MCF 10A (cell line): ENCODE results near the gene PPIH. TPM values are rescaled to one million over a fixed set of nuclear protein-coding genes. Genes with fewer than 3 reads are reported as not detected.
A peak's percentile ranks its signal among the peaks of the same experiment; 100 is the strongest.

ENCODE experiments used
- BruUV-seq: library from RNA; stranded (reverse); fragments of 400-500 nt; replicated peaks from 2 replicates; lab custom pipeline; 2021; lab: Mats Ljungman, UMichigan
- CTCF ChIA-PET: fragments of 300-600 bp; sonication (Branson Sonifier 250); formaldehyde crosslinking; extraction: SDS; loops from one replicate; lab custom pipeline; 2021; ENCODE audit warnings: antibody characterized with exemption, inconsistent platforms; lab: Yijun Ruan, JAX
- POLR2A ChIA-PET: fragments of 300-600, 350-650 bp; sonication (Branson Sonifier 250); formaldehyde crosslinking; extraction: SDS; loops from one replicate; lab custom pipeline; 2020; ENCODE audit warnings: antibody characterized with exemption, inconsistent platforms; lab: Yijun Ruan, JAX
- DNase-seq: peaks from one replicate; pipeline ENCODE4 v3.0.0-alpha.2; 2018; ENCODE audit not compliant: unreplicated experiment
- H3K27ac Mint-ChIP-seq: one replicate; pipeline ENCODE4 v1.8.0; 2022; ENCODE audit warnings: mild to moderate bottlenecking, low read depth, mixed read lengths; ENCODE audit not compliant: unreplicated experiment
- H3K27me3 Mint-ChIP-seq: one replicate; pipeline ENCODE4 v1.8.0; 2022; ENCODE audit warnings: mixed read lengths; ENCODE audit not compliant: insufficient read depth, unreplicated experiment
- H3K36me3 Mint-ChIP-seq: one replicate; pipeline ENCODE4 v1.8.0; 2022; ENCODE audit warnings: mild to moderate bottlenecking, moderate library complexity, mixed read lengths; ENCODE audit not compliant: insufficient read depth, unreplicated experiment
- H3K4me1 Mint-ChIP-seq: one replicate; pipeline ENCODE4 v1.8.0; 2022; ENCODE audit warnings: mixed read lengths; ENCODE audit not compliant: insufficient read depth, unreplicated experiment
- H3K4me3 Mint-ChIP-seq: one replicate; pipeline ENCODE4 v1.8.0; 2022; ENCODE audit warnings: mild to moderate bottlenecking, moderate library complexity, mixed read lengths; ENCODE audit not compliant: unreplicated experiment
- H3K9me3 Mint-ChIP-seq: one replicate; pipeline ENCODE4 v1.8.0; 2022; ENCODE audit warnings: mixed read lengths; ENCODE audit not compliant: unreplicated experiment
- intact Hi-C: fragments of 100-400 bp; cut with micrococcal nuclease; formaldehyde crosslinking; loops from 2 replicates; pipeline ENCODE4 v1.14.1; 2022
- total RNA-seq: library from RNA; stranded (reverse); gene quantifications from 2 replicates; pipeline ENCODE4 v1.2.3, GENCODE V29; 2022
- TF ChIP-seq, protein P1 (sequence below): fragments of 200-600 bp; IDR thresholded peaks from one replicate; pipeline ENCODE4 v1.8.0; 2022; ENCODE audit warnings: antibody characterized with exemption, mild to moderate bottlenecking; ENCODE audit not compliant: unreplicated experiment

PPIH gene
- total RNA-seq, 1 experiment from 2014 or later = 55.9 TPM

DNA sequence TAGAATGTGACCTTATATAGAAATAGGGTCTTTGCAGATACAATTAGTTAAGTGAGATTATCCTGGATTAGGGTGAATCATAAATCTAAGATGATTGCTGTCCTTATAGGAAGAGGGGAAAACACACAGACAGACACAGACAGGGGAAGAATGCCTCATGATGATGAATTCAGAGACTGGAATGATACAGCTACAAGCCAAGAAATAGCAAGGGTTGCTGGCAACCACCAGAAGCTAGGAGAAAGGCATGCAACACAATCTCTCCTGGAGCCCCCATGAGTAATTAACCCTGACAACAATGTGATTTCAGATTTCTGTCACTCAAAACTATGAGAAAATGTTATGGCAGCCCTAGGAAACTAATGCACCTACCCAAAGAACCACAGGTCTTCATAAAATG, 19.1 kb upstream of the PPIH start:
- BruUV-seq = no TSS peak
- Mint-ChIP-seq H3K36me3 (no peaks in the 10 kb centered on the region), H3K27ac (no peak overlapping the region), H3K4me1 (no peaks in the 10 kb centered on the region), H3K4me3 (no peak overlapping the region), H3K9me3 (no peaks in the 10 kb centered on the region), H3K27me3 (no peaks in the 10 kb centered on the region)
- CTCF ChIA-PET = no interaction called here
- DNase-seq = no peak
- POLR2A ChIA-PET = interaction anchor here (0.7 to 1.0 kb wide), 2 partner anchors 18 to 154 kb away, joined by 3 read pairs; no protein-coding TSS in a partner anchor
- intact Hi-C loops = no loop called here
- TF ChIP-seq, protein P1, sequence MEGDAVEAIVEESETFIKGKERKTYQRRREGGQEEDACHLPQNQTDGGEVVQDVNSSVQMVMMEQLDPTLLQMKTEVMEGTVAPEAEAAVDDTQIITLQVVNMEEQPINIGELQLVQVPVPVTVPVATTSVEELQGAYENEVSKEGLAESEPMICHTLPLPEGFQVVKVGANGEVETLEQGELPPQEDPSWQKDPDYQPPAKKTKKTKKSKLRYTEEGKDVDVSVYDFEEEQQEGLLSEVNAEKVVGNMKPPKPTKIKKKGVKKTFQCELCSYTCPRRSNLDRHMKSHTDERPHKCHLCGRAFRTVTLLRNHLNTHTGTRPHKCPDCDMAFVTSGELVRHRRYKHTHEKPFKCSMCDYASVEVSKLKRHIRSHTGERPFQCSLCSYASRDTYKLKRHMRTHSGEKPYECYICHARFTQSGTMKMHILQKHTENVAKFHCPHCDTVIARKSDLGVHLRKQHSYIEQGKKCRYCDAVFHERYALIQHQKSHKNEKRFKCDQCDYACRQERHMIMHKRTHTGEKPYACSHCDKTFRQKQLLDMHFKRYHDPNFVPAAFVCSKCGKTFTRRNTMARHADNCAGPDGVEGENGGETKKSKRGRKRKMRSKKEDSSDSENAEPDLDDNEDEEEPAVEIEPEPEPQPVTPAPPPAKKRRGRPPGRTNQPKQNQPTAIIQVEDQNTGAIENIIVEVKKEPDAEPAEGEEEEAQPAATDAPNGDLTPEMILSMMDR = no peak

DNA sequence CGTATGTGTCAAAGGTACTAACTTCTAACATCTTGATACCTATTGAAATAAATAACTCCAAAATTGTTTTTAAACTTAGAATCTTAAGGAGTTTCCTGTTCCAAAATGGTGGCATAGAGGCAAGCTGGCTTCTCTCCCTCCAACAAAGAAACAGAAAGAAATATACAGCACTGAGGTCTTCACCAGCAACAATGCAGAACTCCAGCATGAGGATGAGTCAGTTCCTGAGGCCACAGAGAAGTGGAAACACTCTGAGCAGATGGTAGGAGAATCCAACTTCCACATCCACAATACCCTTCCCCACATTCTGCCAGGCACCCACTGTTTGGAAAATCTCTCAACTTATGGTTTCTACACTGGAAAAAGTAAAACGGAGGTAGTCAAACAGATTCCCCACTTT, 12.2 kb upstream of the PPIH start:
- no TSS peak for BruUV-seq
- ChIA-PET POLR2A (interaction anchor here (0.7 kb wide), 1 partner anchor 936 kb away, joined by 3 read pairs; no protein-coding TSS in a partner anchor), CTCF (no interaction called here)
- H3K4me1 Mint-ChIP-seq = no peaks in the 10 kb centered on the region
- H3K9me3 Mint-ChIP-seq = peaks cover 16% of the 10 kb centered on the region
- intact Hi-C loops = no loop called here
- H3K27me3 Mint-ChIP-seq = peaks cover 33% of the 10 kb centered on the region
- no peak for DNase-seq
- no peak overlapping the region for H3K4me3 Mint-ChIP-seq
- TF ChIP-seq, protein P1 = no peak
- H3K36me3 Mint-ChIP-seq = no peaks in the 10 kb centered on the region
- H3K27ac Mint-ChIP-seq = no peak overlapping the region

DNA sequence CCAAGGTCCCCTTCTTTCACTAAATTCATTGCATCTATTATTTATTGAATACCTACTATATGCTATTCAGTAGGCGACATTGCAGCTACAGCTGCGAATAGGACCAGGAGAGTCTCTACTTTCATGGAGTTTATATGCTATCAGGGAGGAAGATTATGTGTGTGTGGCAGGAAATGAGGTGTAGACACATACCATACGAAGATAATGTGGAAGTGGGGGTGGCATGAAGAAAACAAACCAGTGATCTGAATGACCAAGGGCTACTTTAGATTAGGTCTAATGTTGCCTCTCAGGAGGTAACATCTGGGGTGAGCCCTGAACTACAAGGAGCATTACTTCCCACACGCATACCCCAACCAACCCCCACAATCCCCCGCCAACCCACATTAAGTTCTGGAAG, 1.0 kb upstream of the PPIH start:
- H3K9me3 Mint-ChIP-seq = no peaks in the 10 kb centered on the region
- TF ChIP-seq, protein P1 = no peak
- no TSS peak for BruUV-seq
- peak overlapping the region; percentile 97 for H3K4me3 Mint-ChIP-seq
- H3K36me3 Mint-ChIP-seq = peaks cover 19% of the 10 kb centered on the region
- no peak for DNase-seq
- H3K27ac Mint-ChIP-seq = peak overlapping the region; percentile 95
- H3K27me3 Mint-ChIP-seq = peaks cover 11% of the 10 kb centered on the region
- POLR2A ChIA-PET = interaction anchor here (0.6 to 4.4 kb wide), 12 partner anchors 9 to 647 kb away, joined by 3 to 104 read pairs (median 4); partner anchors contain the start of genes C1orf50, CCDC30, P3H1 and YBX1
- H3K4me1 Mint-ChIP-seq = peaks cover 13% of the 10 kb centered on the region
- intact Hi-C loops = no loop called here
- CTCF ChIA-PET = interaction anchor here (0.6 to 0.9 kb wide), 3 partner anchors 89 to 1329 kb away, joined by 3 read pairs; no protein-coding TSS in a partner anchor

DNA sequence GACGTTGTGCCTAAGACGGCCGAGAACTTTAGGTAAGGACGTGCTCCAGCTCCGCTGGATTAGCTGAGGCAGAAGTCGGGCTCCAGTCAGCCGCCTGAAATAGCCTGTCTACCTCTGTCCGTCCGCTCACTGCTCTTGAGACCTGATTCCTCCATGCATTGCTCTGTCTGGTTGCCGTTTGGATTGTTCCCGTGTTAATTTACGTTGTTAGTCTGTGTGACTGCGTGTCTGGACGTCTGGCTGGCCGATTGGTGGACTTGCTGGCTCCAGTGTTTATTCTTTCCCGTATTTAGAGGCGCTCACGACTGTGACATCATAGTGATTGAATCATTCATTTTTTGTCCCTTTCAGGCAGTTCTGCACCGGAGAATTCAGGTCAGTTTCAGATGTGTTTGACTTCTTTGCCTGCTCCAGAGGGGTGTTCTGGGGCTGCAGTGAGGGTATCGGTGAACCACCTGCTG, 684 bp downstream of the PPIH start:
- no TSS peak for BruUV-seq
- peaks cover 28% of the 10 kb centered on the region for H3K36me3 Mint-ChIP-seq

More for the DNA sequence above, 684 bp downstream of the PPIH start:
- no peak for DNase-seq
- ChIA-PET CTCF (interaction anchor here (1.5 kb wide), 1 partner anchor 30 kb away, joined by 5 read pairs; no protein-coding TSS in a partner anchor), POLR2A (interaction anchor here (0.6 to 4.4 kb wide), 8 partner anchors 23 to 202 kb away, joined by 3 to 104 read pairs (median 4); partner anchors contain the start of genes C1orf50, ERMAP, P3H1 and PPCS)
- peaks cover 13% of the 10 kb centered on the region for H3K4me1 Mint-ChIP-seq
- no peaks in the 10 kb centered on the region for H3K9me3 Mint-ChIP-seq
- intact Hi-C loops = loop anchor here (2.0 kb wide), 2 partner anchors 24 to 314 kb away; partner anchors contain the start of gene YBX1
- peak overlapping the region; percentile 97 for H3K4me3 Mint-ChIP-seq
- TF ChIP-seq, protein P1 = no peak
- H3K27ac Mint-ChIP-seq = peak overlapping the region; percentile 95
- no peaks in the 10 kb centered on the region for H3K27me3 Mint-ChIP-seq
